ENCODE results near the gene LETM1. TPM values are rescaled to one million over a fixed set of nuclear protein-coding genes. Genes with fewer than 3 reads are reported as not detected.

The LETM1 gene
- total RNA-seq, 1 experiment from 2014 or later: 102 TPM

GRCh38 chr4:1872870-1873269 is 16.9 kb upstream of the LETM1 start:
- H3K4me3 ChIP-seq (ENCODE audit: low read depth, low read length, poor library complexity, severe bottlenecking): peak overlapping the region; percentile 98
- peaks cover 28% of the 10 kb centered on the region for H3K4me1 ChIP-seq (ENCODE audit: insufficient read depth, low read length, poor library complexity, severe bottlenecking)
- ChIA-PET CTCF (no interaction called here), POLR2A (ENCODE audit: low non-redundant PET) (no interaction called here)
- no peaks in the 10 kb centered on the region for H3K27me3 ChIP-seq (replicated peaks; ENCODE audit: insufficient read depth, low read depth, low read length, poor library complexity)
- BruUV-seq (replicated peaks): TSS peak; percentile 47
- peak overlapping the region; percentile 98 for H3K27ac ChIP-seq (ENCODE audit: low read depth, low read length, poor library complexity, severe bottlenecking)
- no peak for TF ChIP-seq EZH2 (IDR thresholded peaks at IDR 0.05; ENCODE audit: borderline replicate concordance, low read depth, low read length, poor library complexity, severe bottlenecking)
- TF ChIP-seq, protein P1, sequence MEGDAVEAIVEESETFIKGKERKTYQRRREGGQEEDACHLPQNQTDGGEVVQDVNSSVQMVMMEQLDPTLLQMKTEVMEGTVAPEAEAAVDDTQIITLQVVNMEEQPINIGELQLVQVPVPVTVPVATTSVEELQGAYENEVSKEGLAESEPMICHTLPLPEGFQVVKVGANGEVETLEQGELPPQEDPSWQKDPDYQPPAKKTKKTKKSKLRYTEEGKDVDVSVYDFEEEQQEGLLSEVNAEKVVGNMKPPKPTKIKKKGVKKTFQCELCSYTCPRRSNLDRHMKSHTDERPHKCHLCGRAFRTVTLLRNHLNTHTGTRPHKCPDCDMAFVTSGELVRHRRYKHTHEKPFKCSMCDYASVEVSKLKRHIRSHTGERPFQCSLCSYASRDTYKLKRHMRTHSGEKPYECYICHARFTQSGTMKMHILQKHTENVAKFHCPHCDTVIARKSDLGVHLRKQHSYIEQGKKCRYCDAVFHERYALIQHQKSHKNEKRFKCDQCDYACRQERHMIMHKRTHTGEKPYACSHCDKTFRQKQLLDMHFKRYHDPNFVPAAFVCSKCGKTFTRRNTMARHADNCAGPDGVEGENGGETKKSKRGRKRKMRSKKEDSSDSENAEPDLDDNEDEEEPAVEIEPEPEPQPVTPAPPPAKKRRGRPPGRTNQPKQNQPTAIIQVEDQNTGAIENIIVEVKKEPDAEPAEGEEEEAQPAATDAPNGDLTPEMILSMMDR (conservative IDR thresholded peaks at IDR 0.05; ENCODE audit: low read depth, low read length): no peak
- DNase-seq (ENCODE audit: low spot score): peak; percentile 34
- intact Hi-C loops (cut with micrococcal nuclease; ENCODE audit: unreplicated experiment): no loop called here
- H3K9me3 ChIP-seq (ENCODE audit: low read depth, low read length, poor library complexity, severe bottlenecking): no peaks in the 10 kb centered on the region
- H3K36me3 ChIP-seq (ENCODE audit: insufficient read depth, low read length, poor library complexity, severe bottlenecking): no peaks in the 10 kb centered on the region

DNA sequence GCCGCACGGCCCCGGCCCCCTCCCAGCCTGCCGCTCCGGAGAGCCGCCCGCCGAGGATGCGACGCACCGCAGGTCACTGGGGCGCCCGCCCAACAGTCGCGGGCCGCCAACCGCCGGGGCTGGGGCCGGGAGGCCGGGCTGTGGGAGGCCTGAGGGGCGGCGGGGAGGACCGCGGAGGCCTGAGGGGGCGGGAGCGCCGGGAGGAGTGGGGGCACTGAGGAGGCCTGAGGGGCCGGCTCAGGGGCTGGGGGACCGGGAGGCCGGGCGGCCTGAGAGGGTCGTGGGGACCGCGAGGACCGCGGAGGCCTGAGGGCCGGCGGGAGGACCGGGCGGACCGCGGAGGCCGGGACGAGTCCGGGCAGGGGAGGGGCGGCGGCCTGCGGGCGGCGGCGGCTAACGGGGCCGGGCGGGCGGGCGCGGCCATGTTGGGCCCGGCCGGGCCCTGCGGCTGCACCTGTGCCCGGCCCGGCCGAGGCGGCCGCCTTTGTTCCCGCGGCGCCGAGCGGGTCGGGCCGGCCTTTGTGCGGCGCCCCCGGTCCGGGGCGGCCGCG is 15.6 kb upstream of the LETM1 start:
- H3K27me3 ChIP-seq (replicated peaks; ENCODE audit: insufficient read depth, low read depth, low read length, poor library complexity): no peaks in the 10 kb centered on the region
- intact Hi-C loops (cut with micrococcal nuclease; ENCODE audit: unreplicated experiment): no loop called here
- POLR2A ChIA-PET (ENCODE audit: low non-redundant PET): no interaction called here
- H3K36me3 ChIP-seq (ENCODE audit: insufficient read depth, low read length, poor library complexity, severe bottlenecking): no peaks in the 10 kb centered on the region
- CTCF ChIA-PET: no interaction called here
- no TSS peak for BruUV-seq (replicated peaks)
- peak; percentile 46 for DNase-seq (ENCODE audit: low spot score)
- peak overlapping the region; percentile 98 for H3K27ac ChIP-seq (ENCODE audit: low read depth, low read length, poor library complexity, severe bottlenecking)
- no peak for TF ChIP-seq EZH2 (IDR thresholded peaks at IDR 0.05; ENCODE audit: borderline replicate concordance, low read depth, low read length, poor library complexity, severe bottlenecking)
- TF ChIP-seq, protein P1 (conservative IDR thresholded peaks at IDR 0.05; ENCODE audit: low read depth, low read length): no peak
- H3K9me3 ChIP-seq (ENCODE audit: low read depth, low read length, poor library complexity, severe bottlenecking): no peaks in the 10 kb centered on the region
- H3K4me3 ChIP-seq (ENCODE audit: low read depth, low read length, poor library complexity, severe bottlenecking): peak overlapping the region; percentile 98
- H3K4me1 ChIP-seq (ENCODE audit: insufficient read depth, low read length, poor library complexity, severe bottlenecking): peaks cover 28% of the 10 kb centered on the region

DNA sequence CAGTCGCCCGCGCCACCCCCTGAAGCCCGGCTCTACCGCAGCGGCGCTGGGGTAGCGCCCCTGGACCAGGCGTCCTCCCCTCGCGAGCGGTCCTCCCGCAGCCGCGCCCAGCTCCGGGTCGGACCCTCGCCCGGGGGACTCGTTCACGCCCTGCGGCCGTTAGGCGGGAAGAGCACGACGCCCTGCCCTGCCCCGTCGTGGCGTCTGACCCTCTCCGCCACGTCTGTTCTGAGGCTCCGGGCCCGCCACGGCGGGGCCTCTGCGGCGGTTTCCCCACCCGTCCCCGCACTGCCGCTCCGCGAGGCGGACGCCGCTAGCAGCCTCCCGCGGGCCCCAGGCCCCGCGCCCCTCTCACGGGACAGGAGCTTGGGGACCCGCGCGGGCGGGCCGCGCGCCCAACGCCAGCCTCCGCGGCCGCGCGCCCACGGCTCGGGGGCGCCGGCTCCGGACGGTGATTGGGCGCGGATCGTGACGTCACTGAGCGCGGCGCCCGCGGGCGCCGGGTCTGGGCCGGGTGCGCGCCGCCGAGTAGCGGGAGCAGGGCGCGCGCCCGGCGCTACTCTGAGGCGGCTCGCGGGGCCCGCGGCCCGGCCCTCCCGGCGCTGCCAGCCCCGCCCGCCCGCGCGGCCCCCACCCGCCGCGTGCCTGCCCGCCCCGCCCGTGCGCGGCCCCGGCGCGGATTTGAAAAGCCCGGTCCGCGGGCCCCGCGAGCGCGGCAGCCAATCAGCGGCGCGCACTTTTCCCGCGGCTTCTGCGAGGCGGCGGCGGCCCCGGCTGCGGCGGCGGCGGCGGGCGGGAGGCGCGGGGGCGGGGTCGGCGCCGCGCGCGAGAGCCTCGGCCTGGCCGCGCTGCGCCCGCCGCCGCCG is 14.9 kb upstream of the LETM1 start, which contains the start of gene NSD2:
Gene NSD2, plus strand, starts transcription at position 816 of the 866 bp plus-strand sequence. CDS start 29,262 bp downstream, outside the sequence.
- Histone ChIP-seq H3K27me3 (replicated peaks; ENCODE audit: insufficient read depth, low read depth, low read length, poor library complexity) (no peaks in the 10 kb centered on the region), H3K36me3 (ENCODE audit: insufficient read depth, low read length, poor library complexity, severe bottlenecking) (no peaks in the 10 kb centered on the region), H3K4me1 (ENCODE audit: insufficient read depth, low read length, poor library complexity, severe bottlenecking) (peaks cover 28% of the 10 kb centered on the region), H3K4me3 (ENCODE audit: low read depth, low read length, poor library complexity, severe bottlenecking) (peak within 1 kb of the TSS; percentile 98), H3K27ac (ENCODE audit: low read depth, low read length, poor library complexity, severe bottlenecking) (peak within 1 kb of the TSS; percentile 99), H3K9me3 (ENCODE audit: low read depth, low read length, poor library complexity, severe bottlenecking) (no peaks in the 10 kb centered on the region)
- no TSS peak for BruUV-seq (replicated peaks)
- peak; percentile 95 for DNase-seq (ENCODE audit: low spot score)
- intact Hi-C loops (cut with micrococcal nuclease; ENCODE audit: unreplicated experiment): no loop called here
- TF ChIP-seq EZH2 (IDR thresholded peaks at IDR 0.05; ENCODE audit: borderline replicate concordance, low read depth, low read length, poor library complexity, severe bottlenecking): no peak
- TF ChIP-seq, protein P1 (conservative IDR thresholded peaks at IDR 0.05; ENCODE audit: low read depth, low read length): no peak
- POLR2A ChIA-PET (ENCODE audit: low non-redundant PET): no interaction called here
- CTCF ChIA-PET: no interaction called here

Data from A673 (cell line).